ENCODE measurements around the gene TIMM29.

GRCh38 chr19:10895363-10895762 is 33.2 kb upstream of the TIMM29 start:
- TF ChIP-seq POLR2A (IDR thresholded peaks at IDR 0.05) (no peak), POLR2AphosphoS5 (IDR thresholded peaks at IDR 0.05) (no peak)

Data from prostate gland (tissue), 1 donor.